IPS-15b (cell line): ENCODE measurements around the gene NOL6.
A peak's percentile ranks its signal among the peaks of the same experiment; 100 is the strongest.

Experiments used
- H3K27me3 ChIP-seq: one replicate; pipeline ENCODE4 v1.6.1; 2013; ENCODE audit warnings: low read length; ENCODE audit not compliant: control insufficient read depth, insufficient read depth
- H3K36me3 ChIP-seq: one replicate; pipeline ENCODE4 v1.6.1; 2013; ENCODE audit warnings: low read length; ENCODE audit not compliant: control insufficient read depth, insufficient read depth
- H3K4me1 ChIP-seq: one replicate; pipeline ENCODE4 v1.6.1; 2013; ENCODE audit warnings: mild to moderate bottlenecking, low read length; ENCODE audit not compliant: control insufficient read depth, insufficient read depth
- H3K4me3 ChIP-seq: one replicate; pipeline ENCODE4 v1.5.1; 2013; ENCODE audit warnings: low read depth, low read length
- H3K9ac ChIP-seq: one replicate; pipeline ENCODE4 v1.6.1; 2013; ENCODE audit warnings: low read depth, mild to moderate bottlenecking, low read length
- H3K9me3 ChIP-seq: one replicate; pipeline ENCODE4 v1.6.1; 2013; ENCODE audit warnings: mild to moderate bottlenecking, low read length; ENCODE audit not compliant: control insufficient read depth, insufficient read depth

Gene NOL6

DNA sequence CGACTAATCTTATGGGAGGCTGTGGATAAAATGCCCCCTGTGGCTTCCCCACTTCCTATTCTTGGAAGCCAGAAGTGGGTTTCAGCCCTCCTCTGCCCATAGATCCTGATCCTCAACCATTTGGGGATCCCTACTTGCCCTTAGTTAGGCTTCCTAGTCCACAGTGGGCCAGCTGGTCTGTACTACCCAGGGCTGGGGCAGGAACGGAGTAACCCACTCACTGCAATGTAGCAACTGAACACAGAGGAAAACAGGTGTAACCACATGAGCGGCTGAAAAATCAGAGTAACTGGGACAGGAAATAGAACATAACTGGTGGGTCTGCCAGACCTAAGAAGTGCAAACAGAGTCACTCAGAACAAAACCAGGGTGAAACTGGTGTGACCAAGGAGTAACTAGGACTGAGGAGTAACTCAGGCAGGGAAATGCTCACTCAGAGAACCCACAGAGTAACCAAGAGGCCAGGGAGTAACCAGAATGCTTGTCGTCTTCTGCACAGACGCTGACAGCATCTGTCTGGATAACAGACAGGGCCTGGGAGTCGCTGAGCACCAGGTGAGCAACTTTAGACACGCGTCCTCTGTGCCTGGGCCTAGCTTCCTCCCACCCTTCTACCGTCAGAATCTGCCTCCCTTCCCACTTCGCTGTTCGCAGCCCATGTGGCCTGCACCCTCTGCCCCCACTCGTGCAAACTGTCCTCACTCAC is 27.3 kb downstream of the NOL6 start:
- Histone ChIP-seq H3K4me1 (peaks cover 3% of the 10 kb centered on the region), H3K9me3 (no peaks in the 10 kb centered on the region), H3K27me3 (peaks cover 33% of the 10 kb centered on the region), H3K9ac (no peak overlapping the region), H3K4me3 (peak overlapping the region; percentile 64), H3K36me3 (no peaks in the 10 kb centered on the region)

DNA sequence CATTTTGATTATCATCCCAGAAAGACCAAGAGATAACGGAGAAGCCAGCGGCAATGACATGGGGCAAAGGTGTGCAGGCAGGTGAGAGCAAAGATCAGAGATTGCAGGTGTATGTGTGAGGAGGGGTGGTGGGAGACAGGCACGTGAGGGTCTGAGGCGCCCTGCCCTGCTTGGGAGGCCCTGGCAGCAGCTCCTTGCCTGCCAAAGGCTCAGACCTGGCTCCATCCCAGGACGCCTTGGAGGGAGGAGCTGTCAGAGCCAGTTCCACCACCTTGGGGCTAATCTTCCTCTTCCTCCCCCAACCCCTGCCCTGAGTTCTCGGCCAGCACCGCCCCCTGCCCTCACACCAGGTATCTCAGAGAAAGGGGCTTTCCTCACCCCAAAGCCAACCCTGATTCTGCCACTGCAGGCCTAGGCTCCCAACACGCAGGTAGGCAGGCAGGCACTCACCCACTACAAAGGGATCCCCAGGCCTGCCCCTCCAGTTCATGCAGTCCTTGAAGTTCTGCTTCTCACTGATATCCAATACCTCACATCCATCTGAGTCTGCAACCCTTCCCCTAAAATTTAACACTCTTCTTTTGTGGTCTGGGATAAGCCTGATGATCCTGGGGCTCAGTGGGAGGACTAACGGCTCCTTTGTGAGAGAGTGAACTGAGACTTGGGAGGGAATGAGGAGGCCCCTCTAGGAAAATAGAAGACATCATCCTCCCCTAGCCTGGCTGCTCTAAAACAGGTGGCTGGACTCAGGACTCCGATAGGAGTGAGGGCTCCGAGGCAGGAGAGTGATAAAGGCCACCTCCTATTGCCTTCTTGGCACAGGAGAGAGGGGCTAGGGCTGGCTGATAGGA is 28.1 kb downstream of the NOL6 start:
- H3K9ac ChIP-seq: no peak overlapping the region
- H3K4me1 ChIP-seq: peaks cover 3% of the 10 kb centered on the region
- no peak overlapping the region for H3K4me3 ChIP-seq
- H3K27me3 ChIP-seq: peaks cover 33% of the 10 kb centered on the region
- H3K36me3 ChIP-seq: no peaks in the 10 kb centered on the region
- H3K9me3 ChIP-seq: no peaks in the 10 kb centered on the region

DNA sequence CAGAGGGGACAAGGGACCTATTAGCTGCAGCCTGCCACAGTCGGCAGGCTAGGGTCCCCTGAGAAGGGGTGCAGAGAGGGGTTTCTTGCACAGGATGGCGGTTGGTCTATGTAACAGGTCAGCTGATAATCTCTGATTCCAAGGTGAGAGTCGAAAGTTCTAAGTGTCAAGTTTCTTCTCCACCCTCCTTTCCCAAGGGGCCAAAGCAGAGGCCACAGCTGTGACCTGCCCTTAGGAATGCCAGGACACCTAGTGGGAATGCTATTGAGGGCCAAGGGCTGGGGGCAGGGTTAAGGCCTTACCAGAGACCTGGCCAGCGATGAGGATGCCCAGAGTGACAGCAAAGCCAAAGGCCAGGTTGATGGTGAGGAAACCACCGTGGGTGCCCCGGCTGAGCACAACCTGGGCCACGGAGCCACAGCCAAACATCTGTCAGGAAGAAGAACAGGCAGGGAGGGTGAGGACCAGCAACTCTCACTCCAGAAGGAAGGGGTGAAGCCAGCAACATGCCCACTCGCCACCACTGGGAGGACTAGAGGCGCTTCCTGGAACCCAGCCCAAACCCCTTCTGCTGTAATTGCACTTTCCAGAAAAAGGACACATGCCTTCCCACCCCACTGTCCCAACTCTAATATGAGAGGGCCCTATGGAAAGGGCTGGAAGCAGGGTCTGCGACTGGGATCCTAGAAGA is 30.1 kb downstream of the NOL6 start:
- Histone ChIP-seq H3K9me3 (no peaks in the 10 kb centered on the region), H3K9ac (no peak overlapping the region), H3K4me3 (no peak overlapping the region), H3K27me3 (peaks cover 28% of the 10 kb centered on the region), H3K36me3 (no peaks in the 10 kb centered on the region), H3K4me1 (peaks cover 3% of the 10 kb centered on the region)

DNA sequence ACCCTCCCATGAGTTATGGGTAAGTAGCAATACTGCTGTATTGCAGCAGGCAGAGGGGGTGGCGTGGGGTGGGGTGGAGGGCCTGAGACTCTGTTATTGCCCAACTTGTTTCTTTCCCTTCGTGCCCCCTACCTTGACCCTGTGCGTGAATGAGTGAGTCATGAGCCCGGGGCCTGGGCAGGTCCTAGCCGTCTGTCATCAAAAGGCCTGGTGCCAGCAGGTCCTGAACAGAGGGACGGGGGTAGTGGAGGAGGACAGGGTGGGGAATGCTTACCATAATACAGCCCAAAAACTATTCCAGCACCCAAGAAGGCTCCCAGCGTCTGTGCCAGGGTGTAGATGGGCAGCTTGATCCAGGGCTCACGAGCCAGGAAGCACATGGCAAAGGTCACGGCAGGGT is 30.7 kb downstream of the NOL6 start:
- Histone ChIP-seq H3K4me1 (peaks cover 2% of the 10 kb centered on the region), H3K4me3 (no peak overlapping the region), H3K36me3 (no peaks in the 10 kb centered on the region), H3K9me3 (no peaks in the 10 kb centered on the region), H3K9ac (no peak overlapping the region), H3K27me3 (peaks cover 22% of the 10 kb centered on the region)

DNA sequence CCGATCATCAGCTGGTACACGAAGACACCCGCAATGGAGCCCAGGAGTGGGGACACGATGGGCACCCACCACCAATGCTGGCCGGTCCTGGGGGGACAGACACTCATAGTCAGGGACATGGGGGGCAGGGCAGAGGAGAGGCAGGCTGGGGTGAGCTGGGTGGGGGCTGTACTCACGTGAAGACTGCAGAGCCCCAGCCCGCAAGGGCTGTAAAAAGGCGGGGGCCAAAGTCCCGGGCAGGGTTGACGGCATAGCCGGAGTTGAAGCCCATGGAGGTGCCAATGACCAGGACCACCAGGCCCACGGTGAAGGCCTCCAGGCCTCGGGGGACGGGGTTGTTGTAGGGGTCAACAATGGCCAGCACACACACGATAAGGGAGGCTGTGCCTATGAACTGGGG is 31.6 kb downstream of the NOL6 start:
- Histone ChIP-seq H3K4me3 (no peak overlapping the region), H3K9ac (no peak overlapping the region), H3K36me3 (no peaks in the 10 kb centered on the region), H3K27me3 (peaks cover 16% of the 10 kb centered on the region), H3K4me1 (no peaks in the 10 kb centered on the region), H3K9me3 (no peaks in the 10 kb centered on the region)

DNA sequence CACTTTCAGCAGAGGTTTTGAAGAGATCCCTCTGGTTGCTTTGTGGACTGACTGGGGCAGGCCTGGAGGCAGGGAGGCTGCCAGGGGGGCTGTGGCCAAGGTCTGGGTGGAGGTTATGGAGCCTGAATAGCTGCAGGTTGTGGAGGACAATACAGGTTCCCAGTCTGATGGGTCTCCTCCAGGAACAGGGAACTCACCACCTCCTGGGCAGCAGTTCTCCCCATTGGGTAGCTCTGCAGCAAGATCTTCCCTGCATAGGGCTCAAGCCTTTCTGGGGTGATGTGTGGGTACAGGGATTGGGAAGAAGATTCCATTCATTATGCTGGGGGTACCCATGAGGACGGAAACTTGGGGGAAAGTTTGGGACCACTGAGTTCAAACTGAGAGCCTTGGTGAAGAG is 33.1 kb downstream of the NOL6 start:
- no peaks in the 10 kb centered on the region for H3K4me1 ChIP-seq
- no peaks in the 10 kb centered on the region for H3K9me3 ChIP-seq
- H3K4me3 ChIP-seq: no peak overlapping the region
- no peak overlapping the region for H3K9ac ChIP-seq
- peaks cover 3% of the 10 kb centered on the region for H3K27me3 ChIP-seq
- no peaks in the 10 kb centered on the region for H3K36me3 ChIP-seq

DNA sequence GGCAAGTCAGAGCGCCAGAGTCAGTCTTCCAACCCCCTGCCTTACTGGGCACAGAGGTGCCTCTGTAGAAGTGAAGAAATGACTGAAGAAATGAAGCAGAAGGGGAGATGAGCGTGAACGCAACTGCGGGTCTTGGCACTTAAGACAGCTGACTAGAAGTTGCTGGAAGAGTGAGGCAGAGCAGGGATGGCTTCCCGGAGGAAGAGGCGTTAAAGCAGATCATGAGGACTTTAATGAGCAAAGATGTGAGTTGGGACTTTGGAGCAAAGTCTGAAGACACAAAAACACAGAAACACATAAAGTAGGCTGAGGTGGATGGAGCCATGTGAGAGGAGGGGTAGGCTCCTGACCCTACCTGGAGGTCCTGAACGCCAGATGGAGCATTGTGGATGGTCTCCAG is 33.5 kb downstream of the NOL6 start:
- Histone ChIP-seq H3K4me3 (no peak overlapping the region), H3K9ac (no peak overlapping the region), H3K4me1 (no peaks in the 10 kb centered on the region), H3K9me3 (no peaks in the 10 kb centered on the region), H3K36me3 (no peaks in the 10 kb centered on the region), H3K27me3 (peaks cover 2% of the 10 kb centered on the region)

DNA sequence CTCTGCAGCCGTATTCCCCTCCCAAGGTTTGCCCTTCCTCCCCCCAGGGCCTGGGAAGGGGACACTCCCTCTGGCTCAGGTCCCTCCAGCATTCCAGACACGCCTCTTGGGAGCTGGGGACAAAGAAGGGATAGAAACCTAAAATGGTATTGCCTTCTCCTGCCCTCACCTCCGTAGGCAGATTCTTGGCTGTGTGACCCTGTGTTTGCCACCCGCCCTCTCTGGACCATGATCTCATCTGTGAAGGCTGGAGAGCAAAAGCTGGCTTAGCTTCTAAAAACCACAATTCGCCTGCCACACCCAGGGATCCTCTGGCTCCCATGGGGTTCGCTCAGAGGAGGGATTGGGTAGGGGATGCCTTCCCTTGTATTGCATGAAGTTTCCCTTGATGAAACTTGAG is 34.0 kb downstream of the NOL6 start:
- Histone ChIP-seq H3K9me3 (no peaks in the 10 kb centered on the region), H3K4me1 (no peaks in the 10 kb centered on the region), H3K9ac (no peak overlapping the region), H3K27me3 (no peaks in the 10 kb centered on the region), H3K36me3 (no peaks in the 10 kb centered on the region), H3K4me3 (no peak overlapping the region)

DNA sequence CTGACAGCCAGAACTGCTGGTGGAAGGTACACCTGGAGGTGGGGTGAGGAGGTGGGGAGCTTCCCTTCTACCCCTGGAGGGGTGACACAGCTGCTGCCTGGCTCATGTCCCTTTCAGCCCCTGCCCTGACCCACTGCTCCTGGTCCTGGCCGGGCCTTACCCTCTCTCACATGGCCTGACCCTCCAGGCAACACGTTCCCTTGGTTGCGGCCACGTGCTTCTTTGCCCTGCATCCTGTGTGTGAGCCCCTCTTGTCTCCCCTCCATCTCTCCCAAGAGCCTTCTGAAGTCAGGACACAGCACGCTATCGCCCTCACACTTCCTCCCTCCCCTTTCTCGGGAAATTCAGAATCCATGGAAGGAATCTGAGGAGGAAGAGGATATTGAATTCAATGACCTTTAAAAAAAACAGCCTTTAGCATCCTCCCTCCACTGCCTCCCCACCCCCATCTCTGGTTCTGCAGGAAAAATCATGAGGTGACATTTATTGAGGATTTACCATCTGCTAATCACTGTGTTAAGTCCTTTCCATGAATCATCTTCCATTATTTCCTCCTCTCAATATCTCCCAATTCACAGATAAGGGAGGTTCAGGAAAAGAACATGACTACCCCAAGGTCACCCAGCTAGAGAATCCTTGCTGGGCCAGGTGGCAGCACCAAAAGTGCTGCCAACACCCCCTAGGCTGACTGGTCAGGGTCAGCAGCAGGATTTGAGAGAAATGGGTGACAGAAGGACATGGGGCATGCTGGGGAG is 34.6 kb downstream of the NOL6 start:
- no peak overlapping the region for H3K4me3 ChIP-seq
- H3K27me3 ChIP-seq: no peaks in the 10 kb centered on the region
- H3K4me1 ChIP-seq: no peaks in the 10 kb centered on the region
- no peak overlapping the region for H3K9ac ChIP-seq
- no peaks in the 10 kb centered on the region for H3K36me3 ChIP-seq
- no peaks in the 10 kb centered on the region for H3K9me3 ChIP-seq

DNA sequence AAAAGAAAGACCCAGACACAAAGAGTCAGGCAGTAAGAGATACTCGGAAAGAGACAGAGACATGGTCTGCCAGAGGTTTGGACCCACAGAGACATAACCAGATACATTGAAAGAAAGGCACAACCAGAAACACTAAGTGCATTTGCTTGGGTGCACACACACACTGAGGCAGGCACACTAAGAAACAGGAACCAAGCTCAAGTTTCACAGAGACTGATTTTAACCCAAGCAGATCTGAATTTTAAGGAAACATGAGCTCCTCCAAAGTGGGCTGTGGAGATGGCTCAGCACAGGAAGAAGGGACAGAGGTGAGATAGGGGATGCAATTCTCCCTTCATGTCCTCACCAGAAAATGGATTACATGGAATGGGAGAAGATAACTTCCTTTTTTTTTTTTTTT is 35.8 kb downstream of the NOL6 start:
- H3K9me3 ChIP-seq: no peaks in the 10 kb centered on the region
- H3K36me3 ChIP-seq: no peaks in the 10 kb centered on the region
- H3K4me3 ChIP-seq: no peak overlapping the region
- H3K27me3 ChIP-seq: no peaks in the 10 kb centered on the region
- H3K4me1 ChIP-seq: no peaks in the 10 kb centered on the region
- no peak overlapping the region for H3K9ac ChIP-seq

DNA sequence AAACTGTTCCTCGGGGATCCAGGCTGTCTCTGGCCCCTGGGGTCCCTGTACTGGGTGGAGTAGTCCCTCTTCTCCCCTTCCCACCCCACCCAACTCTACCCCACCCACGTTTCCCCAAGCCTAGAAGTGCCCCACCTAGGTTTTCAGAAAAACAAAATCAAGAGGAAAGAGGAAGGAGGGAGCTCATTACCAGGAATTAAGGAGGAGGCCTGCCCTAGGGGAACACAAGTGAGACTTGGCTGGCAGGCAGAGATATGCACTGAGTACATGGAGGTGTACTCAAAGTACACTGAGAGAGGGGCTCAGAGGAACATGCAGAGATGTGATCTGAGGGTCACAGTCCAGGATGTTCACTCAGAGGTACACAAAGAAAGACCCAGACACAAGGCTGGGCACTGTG is 36.5 kb downstream of the NOL6 start:
- no peaks in the 10 kb centered on the region for H3K27me3 ChIP-seq
- no peaks in the 10 kb centered on the region for H3K4me1 ChIP-seq
- no peak overlapping the region for H3K9ac ChIP-seq

More for the DNA sequence above, 36.5 kb downstream of the NOL6 start:
- H3K9me3 ChIP-seq: no peaks in the 10 kb centered on the region
- H3K36me3 ChIP-seq: no peaks in the 10 kb centered on the region
- no peak overlapping the region for H3K4me3 ChIP-seq
